Measurements from ENCODE around the gene MRTFA. TPM values are rescaled to one million over a fixed set of nuclear protein-coding genes. Genes with fewer than 3 reads are reported as not detected.
"Not testable (repeated sequence)": the region's sequence is repeated elsewhere in the genome, so short reads cannot be mapped to it uniquely, and the experiment has no call there.

The MRTFA gene
- total RNA-seq, 1 donor from 2014 or later, result 53.5 TPM

DNA sequence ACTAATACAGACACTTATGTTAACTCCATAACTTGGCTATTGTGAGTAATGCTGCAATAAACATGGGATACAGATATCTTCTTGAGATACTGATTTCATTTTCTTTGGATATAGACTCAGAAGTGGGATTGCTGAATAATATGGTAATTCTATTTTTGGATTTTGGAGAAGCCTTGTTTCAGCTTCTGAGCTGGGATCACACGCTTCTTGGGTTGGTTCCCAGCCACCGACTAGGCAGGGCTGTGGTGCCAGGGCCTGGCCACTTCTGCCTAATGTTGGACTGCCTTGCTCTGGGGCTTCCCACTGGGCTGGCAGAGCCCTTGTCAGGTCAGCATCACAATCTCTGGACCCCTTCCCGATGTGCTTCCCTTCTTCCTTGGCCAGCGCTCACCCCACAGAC, 28.8 kb upstream of the MRTFA start:
- peak; percentile 64 for DNase-seq (ENCODE audit: low spot score)
- peak; percentile 66 for ATAC-seq
- intact Hi-C loops (cut with DNase I), result no loop called here

- ATAC-seq (no peak), DNase-seq (ENCODE audit: low spot score) (no peak)
- intact Hi-C loops (cut with DNase I), result no loop called here
Observed at GRCh38 chr22:40661671-40662070, 25.2 kb upstream of the MRTFA start.

DNA sequence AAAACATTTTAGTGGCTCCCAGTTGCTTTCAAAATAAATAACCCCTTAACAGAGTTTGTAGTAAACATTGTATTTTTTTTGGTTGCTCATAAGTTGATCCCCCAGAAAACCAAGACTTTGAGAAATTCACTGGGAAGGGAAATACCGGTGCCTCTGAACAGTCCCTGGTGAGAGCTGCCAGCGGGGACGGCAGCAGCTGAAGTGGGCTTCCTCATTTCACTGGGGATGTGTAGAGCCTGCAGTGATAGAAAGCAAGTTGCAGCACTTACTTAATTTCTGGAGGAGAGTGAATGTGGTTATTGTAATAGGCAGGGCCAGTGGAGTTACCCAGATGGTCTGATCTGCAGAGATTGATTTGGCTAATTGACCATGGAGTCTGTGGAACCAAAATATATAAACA, 24.2 kb upstream of the MRTFA start:
- DNase-seq (ENCODE audit: low spot score) (no peak), ATAC-seq (no peak)
- intact Hi-C loops (cut with DNase I), result no loop called here

DNA sequence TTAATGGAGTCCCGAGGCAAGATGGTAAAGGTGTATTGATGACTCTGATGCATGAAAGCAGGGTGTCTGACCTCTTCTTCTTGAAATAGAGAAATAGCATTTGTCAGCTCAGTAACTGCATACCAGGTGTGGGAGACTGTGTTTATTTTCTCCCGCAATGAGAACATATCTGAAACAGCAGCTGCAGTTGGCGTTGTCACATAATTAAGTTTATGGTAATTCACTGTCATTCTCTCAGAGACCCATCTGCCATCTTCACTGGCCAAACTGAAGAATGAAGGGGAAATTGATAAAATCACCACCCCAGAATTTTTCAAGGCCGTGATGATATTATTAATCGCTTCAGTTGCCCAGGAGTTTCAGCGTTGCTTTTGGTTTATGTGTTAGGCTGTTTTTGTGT, 22.6 kb upstream of the MRTFA start:
- ATAC-seq, result no peak
- intact Hi-C loops (cut with DNase I), result no loop called here
- no peak for DNase-seq (ENCODE audit: low spot score)

DNA sequence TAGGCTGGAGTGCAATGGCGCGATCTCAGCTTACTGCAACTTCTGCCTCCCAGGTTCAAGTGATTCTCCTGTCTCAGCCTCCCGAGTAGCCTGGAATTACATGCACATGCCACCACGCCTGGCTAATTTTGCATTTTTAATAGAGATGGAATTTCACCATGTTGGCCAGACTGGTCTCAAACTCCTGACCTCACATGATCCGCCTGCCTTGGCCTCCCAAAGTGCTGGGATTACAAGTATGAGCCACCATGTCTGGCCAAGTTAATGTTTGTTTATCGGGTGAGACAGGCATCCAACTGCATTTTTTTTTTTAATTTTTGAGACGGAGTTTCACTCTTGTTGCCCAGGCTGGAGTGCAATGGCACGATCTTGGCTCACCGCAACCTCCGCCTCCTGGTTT, 20.1 kb upstream of the MRTFA start:
- intact Hi-C loops (cut with DNase I); DNase-seq (ENCODE audit: low spot score); ATAC-seq: not testable (repeated sequence)

DNA sequence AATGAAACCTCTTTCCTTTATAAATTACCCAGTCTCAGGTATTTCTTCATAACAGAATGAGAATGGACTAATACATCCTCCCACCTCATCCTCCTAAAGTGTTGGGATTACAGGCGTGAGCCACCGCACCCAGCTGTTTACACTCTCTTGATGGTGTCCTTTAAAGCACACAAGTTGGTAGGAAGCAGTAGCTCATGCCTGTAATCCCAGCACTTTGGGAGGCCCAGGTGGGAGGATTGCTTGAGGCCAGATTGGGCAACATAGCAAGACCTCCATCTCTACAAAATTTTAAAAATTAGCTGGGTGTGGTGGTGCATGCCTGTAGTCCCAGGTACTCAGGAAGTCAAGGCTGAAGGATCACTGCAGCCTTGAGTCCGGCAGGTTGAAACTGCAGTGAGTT, 19.4 kb upstream of the MRTFA start:
- DNase-seq (ENCODE audit: low spot score); ATAC-seq; intact Hi-C loops (cut with DNase I): not testable (repeated sequence)

DNA sequence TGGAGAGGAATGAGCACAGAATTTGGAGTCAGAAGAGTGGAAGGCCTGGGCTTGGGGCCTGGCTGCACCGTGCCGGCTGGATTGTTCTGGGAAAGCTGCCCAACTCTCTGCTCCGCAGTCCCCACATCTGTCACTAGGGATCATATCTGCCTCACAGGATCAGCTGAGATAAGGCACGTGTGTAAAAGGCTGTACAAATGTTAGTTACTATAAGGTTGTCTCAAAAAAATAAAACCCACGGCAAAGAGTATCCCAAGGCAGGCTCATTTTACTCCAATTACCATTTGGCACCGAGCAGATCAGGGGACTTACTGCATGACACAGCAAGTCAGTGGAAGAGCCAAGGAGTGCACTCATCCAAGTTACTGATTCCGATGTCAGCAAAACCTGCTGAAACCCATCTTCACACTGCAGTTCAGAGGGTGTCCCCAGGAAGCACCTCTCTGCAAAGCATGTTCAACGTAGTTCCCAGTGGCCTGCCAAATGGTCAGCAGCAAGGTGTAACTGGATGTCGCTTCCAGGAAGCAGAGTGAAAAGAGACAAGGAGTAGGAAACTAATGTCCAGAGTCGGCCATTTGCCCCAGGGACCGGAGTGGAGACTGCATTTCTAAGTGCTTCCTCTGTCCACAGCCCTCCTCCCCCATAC, 18.1 kb upstream of the MRTFA start:
- peak; percentile 69 for ATAC-seq
- intact Hi-C loops (cut with DNase I), result no loop called here

GRCh38 chr22:40653361-40653760, 16.8 kb upstream of the MRTFA start:
- no peak for DNase-seq (ENCODE audit: low spot score)
- ATAC-seq, result no peak
- intact Hi-C loops (cut with DNase I), result no loop called here

More for the DNA sequence above, 18.1 kb upstream of the MRTFA start:
- DNase-seq (ENCODE audit: low spot score), result peak; percentile 78

DNA sequence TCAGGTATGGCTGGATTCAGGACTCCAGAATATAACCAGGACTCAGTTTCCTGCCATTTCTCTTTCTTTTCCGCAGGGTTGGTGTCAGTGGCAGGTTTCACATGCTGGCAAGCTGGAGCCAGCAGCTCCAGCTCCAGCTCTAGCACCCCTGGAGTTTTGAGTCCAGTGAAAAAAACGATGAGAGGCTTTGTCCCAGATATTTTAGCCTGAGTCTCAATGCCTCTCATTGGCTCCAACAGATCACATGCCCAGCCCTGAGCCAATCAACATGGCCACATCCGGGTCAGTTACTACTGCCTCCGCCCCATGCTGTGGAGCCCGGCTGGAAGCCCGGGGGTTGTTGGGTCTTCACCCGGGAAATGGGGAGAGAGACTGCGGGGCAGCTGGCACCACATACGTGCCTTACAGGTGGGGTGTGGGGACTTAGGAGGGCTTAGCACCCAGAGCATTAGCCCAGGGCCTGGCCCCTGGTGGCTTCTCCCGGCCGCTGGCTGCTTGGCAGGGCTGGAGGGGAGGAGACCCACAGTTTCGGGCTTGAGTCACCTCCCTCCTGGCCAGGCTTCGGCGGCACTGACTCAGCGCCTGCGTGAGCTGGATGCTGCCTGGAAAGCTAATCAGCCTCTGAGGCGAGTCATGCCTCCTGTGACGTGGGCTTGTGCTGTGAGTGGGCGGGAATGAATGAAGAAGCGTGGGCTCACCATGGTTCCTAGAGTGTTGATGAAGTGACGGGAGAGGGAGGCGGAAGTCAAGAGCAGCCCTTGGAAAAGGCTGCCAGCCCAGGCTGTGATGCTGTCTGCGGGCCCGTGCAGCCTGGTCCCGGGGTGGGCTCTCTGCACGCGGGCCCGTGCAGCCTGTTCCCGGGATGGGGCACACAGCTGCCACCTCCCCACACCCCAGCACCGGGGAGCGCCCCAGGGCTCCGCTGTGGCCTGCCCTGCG, 15.3 kb upstream of the MRTFA start:
- intact Hi-C loops (cut with DNase I), result no loop called here
- DNase-seq (ENCODE audit: low spot score) (peak; percentile 96), ATAC-seq (peak; percentile 97)

DNA sequence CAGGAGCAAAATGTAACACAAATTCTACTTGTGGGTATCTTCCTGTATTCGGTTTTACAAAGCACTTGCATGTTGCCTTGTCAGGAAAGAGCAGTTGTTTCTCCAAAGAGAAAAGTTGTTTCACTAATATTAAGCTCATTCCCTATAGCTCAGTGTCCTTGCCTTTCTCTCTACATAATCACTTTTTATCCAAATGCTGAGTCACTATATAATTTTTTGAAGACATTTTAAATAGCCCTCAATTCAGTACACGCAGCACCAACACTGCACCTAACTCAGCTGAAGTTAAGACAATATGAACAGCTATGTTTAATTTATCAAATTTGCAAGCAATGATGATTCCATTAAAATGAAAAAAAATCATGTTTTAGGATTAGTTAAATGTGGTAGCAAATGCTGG, 14.5 kb upstream of the MRTFA start:
- ATAC-seq (no peak), DNase-seq (ENCODE audit: low spot score) (no peak)
- intact Hi-C loops (cut with DNase I), result no loop called here

DNA sequence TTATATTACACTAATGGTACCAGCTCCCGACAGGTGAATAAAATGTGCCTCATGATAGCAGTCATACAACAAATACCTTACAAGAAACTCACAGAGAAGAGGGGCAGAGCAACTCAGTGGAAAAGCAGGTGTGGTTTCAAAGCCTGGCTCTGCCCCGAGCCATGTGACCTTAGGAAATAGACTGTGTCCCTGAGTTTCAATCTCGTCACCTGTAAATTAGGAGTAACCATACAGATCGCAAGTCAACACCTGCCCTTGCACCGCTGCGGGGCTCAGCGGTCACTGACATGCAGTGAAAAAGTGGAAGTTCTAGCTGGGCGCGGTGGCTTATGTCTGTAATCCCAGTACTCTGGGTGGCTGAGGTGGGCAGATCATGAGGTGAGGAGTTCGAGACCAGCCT, 11.9 kb upstream of the MRTFA start:
- no peak for DNase-seq (ENCODE audit: low spot score)
- no peak for ATAC-seq
- intact Hi-C loops (cut with DNase I), result loop anchor here (5.0 kb wide), 1 partner anchor 211 kb away; no protein-coding TSS in a partner anchor

GRCh38 chr22:40645579-40646197, 9.2 kb upstream of the MRTFA start:
- intact Hi-C loops (cut with DNase I), result loop anchor here (5.0 kb wide), 1 partner anchor 208 kb away; no protein-coding TSS in a partner anchor
- no peak for DNase-seq (ENCODE audit: low spot score)
- no peak for ATAC-seq

DNA sequence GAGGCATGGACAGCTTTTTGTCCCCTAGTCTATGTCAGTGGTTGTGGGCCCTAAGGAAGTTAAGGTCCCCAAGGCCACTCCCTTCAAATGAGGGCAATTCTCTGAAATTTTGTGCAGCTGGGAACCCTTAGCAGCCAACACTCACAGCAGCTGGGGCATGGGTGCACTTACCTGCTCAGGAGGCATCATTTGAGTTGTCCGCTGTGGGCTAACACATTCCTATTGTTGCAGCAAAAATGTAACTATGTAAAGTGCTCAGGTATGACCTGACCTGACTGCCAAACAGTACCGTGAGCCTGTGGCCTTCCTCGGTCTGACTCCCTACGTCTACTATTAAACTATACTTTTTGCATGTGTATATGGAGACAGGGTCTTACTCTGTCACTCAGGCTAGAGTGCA, 5.8 kb upstream of the MRTFA start:
- no peak for ATAC-seq
- DNase-seq (ENCODE audit: low spot score), result no peak
- intact Hi-C loops (cut with DNase I), result no loop called here

- ATAC-seq (no peak), DNase-seq (ENCODE audit: low spot score) (no peak)
- intact Hi-C loops (cut with DNase I), result no loop called here
Observed at GRCh38 chr22:40641269-40641668, 4.8 kb upstream of the MRTFA start.

- ATAC-seq (no peak), DNase-seq (ENCODE audit: low spot score) (no peak)
- intact Hi-C loops (cut with DNase I), result loop anchor here (1.0 kb wide), 1 partner anchor 113 kb away; no protein-coding TSS in a partner anchor
Observed at GRCh38 chr22:40638261-40638660, 1.7 kb upstream of the MRTFA start.

DNA sequence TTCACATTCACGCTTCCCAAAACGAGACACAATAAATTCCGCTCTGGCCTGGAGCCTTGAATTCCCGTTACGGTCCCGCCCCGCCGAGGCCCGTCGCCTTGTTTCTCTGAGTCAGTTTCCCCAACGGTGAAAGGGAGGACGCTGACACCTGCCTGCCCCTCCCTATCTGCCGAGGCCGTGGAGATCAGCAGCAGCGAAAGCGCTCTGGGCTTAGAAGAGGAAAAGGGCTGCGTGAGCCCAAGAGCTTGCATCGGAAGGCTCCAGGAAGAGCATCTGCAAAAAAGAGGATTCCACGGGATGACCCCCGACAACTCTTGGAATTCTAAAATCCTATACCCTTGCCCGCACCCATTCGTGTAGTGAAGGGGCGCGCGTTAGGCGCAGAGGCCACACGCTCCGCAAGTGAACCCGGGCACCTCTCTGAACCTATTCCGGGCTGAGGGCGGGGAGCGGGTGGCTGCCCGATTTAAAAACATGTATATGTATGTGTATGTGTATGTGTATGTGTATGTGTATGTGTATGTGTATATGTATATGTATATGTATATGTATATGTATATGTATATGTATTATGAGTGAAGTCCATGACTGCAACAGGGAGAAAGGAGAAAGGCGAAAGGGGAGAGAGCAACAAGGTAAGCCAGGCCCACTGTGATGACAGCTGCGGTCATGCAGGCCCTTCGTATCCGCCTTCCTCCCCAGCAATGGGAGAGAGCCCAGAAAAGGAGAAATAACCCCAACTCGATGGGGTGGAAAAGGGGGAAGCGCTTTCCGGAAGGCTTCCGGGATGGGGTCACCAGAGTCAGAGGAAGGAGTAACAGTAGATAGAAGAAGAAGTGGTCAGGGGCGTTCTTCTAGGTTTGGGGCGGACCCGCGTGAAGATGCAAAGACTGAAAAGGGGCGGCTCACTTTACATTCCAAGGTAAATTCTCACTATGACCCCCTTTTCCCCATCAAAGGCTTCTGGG, 948 bp upstream of the MRTFA start:
- peak; percentile 31 for ATAC-seq
- intact Hi-C loops (cut with DNase I), result loop anchor here (1.0 kb wide), 1 partner anchor 112 kb away; no protein-coding TSS in a partner anchor
- DNase-seq (ENCODE audit: low spot score), result peak; percentile 65

DNA sequence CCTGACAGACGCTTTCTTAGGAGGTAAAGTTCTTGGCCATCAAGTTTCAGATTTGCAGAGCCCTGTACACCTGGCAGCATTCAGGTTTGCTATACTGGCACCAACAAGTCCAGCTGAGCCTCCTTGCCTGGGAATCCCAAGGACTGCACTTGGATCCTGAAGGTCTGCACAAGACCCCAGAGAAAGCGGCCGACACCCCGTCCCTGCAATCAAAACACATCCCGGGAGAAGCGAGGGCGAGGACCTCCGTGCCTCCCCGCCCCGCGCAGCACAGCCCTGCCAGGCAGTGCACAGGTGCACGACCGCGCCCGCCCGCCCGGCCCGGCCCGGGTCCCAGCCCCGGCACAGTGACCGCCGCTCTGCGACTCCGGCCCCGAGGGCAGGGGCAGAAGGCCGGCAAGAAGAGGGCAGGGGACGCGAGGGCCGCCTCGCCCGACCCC, 559 bp downstream of the MRTFA start:
- ATAC-seq, result no peak
- DNase-seq (ENCODE audit: low spot score), result no peak
- intact Hi-C loops (cut with DNase I), result no loop called here
